ENCODE measurements around the gene SUPT6H.

Gene SUPT6H

DNA sequence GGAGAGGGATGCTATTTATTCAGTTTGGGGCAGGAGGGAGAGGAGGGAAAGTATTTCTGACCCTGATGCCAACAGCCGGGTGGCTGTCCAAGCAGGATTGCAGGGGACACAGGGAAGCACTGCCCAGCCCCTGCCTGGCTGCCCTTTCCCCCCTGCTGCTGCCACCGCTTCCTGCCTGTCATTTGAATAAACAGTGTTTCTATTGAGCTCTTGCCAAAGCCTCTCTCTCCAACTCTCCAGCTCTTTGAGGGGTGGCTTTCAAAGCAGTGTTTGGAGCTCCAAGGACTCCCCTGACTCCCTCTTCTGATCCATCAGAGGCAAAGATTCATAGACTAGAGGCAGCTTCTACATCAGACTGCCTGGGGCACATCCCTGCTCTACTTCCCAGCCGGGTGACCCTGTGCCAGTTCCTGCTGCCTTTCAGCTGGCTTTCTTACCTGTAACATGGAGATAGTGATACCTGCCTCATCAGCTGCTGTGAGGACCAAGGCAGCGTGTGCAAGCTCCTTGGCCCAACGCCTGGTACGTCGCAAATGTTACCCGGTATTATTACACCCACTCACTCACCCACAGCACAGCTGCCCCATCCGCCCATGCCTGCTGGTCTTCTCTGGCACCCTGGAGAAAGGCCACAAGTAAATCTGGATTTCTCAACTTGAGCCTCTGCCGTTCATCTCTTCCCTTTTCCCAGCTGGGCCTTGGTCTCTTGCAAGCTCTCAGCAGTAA lies 40.2 kb downstream of the SUPT6H start:
- DNase-seq (ENCODE audit: low spot score), result no peak

DNA sequence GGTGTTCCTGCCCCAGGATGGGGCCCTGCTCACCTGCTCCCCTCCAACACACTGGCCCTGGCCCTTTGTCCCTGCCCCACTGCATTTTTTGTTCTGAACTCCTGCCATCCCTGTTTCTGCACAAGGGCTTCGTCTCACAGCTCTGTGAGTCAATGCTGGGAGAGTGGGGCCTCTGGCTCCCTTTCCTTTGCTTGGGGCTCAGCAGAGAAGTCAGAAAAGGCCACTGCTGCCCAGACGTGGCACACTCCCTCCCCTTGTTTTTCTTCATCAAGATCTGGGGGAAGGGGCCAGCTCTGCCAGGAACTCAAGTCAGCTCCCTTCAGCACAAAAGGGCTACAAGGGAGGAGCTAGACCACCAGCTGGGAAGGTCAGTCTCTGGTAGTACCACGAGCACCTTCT lies 40.7 kb downstream of the SUPT6H start:
- no peak for DNase-seq (ENCODE audit: low spot score)

DNA sequence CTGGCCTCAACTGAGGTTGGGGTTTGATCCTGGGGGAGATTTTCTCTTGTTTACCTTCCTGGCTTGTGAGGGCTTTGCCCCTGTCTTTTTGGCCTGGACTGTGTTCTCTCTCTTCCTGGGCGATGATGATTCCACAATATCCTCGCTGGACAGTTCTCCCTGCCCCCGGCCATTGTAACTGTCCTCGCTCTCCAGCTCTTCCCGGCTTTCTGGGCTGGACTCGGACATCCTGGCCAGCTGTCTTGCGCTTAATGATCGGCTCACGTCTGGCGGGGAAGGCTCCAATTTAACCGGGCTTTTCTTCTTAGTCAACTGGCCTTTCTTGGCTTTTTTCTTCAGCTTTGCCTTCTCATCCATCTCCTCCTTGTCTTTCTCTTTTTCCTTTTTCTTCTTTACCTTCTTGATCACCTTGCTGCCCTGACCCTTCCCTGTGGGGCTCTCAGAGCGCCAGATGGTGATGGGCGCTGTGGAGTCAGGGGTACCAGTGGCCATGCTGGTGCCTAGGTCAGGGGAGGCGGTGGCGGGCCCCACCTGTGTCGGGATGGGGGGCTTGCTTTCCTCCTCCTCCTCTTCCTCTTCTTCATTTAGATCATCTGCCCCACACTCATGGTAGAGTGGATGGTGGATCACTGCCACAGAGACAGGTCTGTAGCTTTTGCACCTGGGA lies 41.7 kb downstream of the SUPT6H start:
- no peak for DNase-seq (ENCODE audit: low spot score)

DNA sequence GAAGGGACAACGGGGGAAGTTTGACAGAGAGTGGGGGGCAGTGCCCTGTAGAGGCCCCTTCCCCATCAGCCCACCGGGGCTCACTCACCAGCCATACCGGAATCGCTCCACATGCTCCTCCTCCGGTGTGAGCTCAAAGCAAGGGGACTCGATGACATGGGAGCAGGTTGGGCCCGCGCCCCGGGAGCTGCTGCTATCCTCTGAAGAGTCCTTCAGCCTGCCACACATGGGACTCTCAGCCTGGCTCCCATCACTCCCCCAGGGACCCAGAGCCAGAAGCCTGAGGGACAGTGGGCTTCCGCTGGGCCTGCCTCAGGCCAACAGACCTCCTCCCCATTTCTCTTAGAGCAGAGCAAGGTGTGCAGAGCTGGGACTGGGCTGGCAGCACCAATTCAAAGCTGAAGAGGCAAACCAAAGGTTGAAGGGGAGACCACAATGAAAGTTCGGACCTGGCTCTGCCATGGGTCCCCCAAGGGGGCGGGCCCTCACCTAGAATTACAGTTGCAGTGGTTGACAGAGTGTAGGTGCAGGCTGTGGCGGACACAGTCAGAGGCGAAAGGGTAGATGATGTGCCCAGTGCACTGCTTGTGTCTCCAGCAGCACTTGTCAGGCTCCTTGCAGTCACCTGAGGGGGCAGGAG lies 42.3 kb downstream of the SUPT6H start:
- DNase-seq (ENCODE audit: low spot score), result no peak

DNA sequence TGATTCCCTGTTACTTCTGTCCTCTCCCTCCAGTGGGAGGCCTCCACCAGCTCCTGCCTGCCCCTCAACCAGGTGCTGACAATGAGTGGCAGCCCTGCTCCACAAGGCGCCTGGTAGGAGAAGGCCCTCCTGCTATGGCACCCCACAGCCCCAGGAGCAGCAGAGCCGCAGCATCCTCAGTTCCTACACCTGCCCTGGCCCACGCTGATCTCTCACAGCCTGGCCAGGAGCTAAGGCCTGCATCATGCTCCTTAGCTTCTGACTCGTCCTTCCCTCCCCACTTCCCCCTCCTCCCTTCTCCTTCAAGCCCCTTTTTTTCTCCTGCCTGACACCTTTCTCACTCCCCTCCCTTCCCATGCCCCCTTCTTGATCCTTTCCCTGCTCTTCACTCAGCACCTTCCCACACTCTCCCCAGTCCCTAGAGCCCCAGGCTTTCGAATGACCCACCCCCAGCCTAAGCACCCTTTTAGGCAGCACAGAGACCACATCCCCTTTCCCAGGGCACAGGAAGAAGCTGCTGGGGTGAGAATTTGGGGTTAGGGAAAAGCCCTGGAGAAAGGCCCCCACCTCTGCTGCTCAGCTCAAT lies 43.2 kb downstream of the SUPT6H start:
- no peak for DNase-seq (ENCODE audit: low spot score)

DNA sequence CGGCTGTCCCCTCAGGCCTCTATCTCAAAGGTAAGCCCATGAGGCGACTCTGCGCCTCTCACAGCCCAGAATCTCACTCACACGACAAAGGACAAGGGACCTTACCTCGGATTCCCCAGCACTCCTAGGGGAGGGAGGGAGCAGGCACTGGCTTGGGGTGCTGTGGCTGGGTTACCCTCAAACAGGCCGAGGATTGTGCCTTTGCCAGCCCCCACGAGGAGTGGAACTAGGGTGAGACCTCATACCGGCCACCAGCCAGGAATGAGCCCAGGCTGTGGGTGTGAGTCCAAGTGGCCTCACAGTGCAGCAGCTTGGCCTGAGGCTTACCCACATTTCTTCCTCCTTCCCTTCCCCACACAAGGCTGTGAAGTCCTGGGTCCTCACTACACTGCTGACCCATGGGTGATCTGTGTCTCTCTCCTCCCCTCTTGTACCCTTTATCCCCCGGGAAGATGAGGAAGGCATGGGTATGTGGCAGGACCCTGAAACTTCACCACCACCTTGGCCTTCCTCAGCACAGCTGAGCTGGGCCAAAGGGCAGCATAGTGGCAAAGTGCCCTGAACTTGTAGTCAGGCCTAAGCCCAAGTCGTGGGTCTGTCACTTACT lies 43.8 kb downstream of the SUPT6H start:
- DNase-seq (ENCODE audit: low spot score), result no peak

DNA sequence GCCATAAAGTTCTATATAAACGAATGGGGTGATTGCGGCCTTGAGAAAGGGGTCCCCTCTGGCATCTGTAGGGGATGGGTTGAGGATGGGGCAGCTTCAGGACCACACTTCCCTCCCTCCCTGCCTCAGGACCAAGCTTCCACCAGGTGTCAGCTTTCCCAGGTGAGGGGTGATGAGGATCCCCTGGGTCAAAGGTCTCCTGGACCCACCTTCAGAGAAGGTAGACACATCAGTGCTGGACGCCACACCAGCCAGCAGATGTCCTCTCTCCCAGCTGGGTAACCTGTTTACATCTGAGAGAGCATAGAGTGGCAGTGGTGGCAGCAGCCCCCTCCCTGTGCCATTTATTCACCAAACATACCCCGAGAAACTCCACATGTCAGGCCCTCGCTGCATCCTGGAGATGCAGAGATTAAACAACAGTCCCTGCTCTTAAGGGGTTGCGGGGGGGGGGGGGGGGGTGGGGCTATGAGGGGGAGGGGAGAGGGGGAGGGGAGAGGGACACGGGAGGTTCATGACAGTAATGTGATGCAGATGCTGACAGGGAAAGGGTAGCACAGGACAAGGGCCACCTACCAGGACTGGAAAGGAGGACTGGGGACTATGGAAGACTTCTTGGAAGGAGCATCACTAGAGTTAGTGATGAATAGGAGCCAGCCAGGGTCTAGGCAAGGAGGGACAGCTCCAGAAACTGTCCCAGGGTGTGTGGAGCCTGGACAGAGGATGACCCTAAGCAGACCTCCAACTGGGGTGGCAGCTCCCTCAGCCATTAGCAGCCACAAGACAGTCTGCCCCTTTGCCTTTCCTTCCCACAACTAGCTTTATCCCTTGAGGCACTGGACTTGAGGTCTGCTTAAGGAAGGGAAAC lies 44.7 kb downstream of the SUPT6H start:
- DNase-seq (ENCODE audit: low spot score), result no peak

DNA sequence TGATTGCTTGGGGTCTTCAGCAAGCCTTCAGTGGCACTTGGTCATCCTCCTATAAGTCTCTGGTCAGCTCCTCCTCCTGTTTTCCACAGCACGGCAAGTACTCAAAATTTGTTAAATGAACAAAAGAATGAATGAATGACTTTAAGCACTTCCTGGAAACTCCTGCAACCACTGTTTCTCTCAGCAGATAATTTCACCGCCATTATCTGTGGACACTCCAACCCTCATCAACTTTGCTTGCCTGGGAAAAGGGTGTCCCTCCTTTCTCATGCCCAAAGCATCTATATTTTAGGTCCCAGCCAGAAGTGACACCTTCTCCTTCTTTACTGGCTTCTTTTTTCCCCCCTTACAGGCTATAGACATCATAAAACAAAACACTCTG lies 45.3 kb downstream of the SUPT6H start:
- DNase-seq (ENCODE audit: low spot score), result no peak

DNA sequence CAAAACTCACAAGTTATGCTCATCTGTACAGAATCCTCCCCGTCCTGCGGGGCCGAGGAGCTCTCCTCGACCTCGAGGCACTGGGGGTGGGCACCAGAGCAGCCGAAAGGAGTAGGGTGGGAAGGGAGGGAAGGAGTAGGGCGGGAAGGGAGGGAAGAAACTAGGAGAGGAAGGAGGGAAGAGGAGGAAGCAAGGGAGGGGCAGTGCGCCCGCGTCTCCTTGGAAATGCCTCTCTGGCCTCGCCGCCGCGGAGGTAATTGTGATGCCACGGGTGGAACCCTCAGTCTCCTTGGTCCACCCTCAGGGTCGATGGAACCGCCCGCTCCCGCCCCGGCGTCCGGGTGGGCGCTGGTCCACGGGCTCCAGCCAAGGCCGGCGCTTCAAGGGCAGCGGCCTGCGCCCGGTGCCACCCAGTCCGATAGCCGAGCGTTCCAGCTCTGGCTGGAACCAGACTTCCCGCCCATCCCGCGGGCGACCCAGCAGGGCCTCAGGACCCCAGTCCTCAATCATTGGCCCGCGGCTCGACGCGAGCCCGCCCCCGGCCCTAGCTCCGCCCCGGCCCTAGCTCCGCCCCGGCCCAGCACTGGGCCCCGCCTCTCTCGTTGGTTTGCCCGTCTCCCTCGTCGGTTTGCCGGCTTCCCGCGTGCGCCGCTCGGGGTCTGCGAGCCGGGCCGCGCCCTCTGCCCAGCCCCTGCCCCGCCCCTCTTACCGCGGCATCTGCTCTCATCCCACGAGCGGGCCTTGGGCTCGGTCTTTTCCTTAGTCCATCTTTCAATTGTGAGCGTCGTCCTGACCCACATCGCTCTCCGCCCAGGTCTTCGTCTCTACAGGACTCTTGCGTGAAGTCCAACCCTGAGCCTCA lies 49.1 kb downstream of the SUPT6H start:
- peak; percentile 89 for DNase-seq (ENCODE audit: low spot score)

DNA sequence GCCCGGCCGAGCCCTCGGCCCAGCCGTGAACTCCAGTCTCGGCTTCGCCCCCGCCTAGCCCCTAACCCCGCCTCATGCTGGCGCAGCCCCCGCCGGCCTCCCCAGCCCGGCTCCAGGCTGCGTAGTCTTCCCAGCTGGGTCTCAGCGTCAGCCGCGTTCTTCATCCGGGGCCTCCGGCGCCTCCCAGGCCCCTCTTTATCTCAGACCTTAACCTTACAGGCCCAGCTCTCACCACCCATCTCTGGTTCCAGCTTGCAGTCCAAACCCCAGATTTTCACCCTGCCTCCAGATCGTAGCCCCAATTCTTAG lies 49.7 kb downstream of the SUPT6H start, which contains the start of gene PROCA1:
TSS of gene PROCA1 (minus strand) at position 166 of the 309 bp plus-strand sequence. CDS start 228 bp downstream, outside the sequence.
- DNase-seq (ENCODE audit: low spot score), result no peak

DNA sequence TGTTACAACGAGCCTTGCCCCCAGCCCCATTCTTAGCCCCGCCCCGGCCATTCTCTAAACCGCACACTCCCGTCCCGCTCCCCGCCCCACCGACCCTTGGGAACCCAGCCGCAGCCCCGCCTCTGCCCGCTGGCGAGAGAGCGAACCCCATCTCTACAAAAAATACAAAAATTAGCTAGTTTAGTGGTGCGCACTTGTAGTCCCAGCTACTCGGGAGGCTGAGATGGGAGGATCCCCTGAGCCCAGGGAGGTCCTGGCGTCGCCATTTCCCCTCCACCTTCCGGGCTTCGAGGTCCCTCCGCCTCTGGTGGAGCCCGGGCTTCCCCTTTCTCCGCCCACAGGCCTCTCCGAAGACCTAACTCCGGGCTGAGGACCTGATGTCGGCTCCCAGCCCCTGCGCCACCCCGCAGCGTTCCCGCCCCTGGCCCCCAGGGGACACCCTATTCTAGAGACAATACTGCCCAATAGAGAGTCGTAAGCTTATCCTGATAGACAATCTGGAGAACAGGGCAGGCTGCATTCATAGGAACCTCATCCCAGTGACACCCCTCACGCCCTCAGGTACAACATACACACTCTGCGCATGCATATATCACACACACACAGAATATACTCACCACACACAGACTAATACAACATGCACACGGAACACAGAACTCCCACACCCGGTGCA lies 50.2 kb downstream of the SUPT6H start:
- no peak for DNase-seq (ENCODE audit: low spot score)

DNA sequence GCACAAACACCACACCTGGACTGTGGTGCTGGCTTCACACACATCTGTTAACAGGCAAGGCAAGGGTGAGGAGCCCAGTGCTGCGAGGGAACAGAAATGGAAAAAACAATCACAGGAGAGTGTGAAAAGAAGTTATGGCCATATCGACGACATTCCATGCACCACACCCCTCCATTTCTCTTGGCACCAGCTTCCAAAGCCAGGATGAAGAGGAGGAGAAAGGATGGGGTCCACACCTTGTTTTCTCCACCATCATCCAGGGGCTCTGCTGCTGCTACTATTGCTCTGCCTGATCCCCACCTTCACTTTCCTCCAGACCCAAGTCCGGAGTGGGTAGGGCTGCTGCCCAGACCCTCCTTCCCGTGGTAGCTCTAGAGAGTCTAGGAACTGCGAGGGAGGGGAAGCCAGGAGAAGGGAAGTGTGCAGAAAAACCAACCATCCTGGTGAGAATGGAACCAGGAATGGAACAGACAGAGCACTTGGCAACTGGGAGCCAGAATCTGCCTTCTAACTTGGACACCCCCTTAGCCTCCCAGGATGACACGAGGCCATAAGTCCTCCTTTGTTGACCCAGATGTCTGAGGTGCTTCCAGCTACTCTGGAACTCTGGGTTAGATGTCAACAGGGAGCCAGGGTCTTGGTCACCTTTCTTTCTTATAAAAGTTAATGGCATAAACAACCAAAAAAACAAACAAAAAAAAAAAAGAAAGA lies 50.9 kb downstream of the SUPT6H start:
- DNase-seq (ENCODE audit: low spot score), result no peak

DNA sequence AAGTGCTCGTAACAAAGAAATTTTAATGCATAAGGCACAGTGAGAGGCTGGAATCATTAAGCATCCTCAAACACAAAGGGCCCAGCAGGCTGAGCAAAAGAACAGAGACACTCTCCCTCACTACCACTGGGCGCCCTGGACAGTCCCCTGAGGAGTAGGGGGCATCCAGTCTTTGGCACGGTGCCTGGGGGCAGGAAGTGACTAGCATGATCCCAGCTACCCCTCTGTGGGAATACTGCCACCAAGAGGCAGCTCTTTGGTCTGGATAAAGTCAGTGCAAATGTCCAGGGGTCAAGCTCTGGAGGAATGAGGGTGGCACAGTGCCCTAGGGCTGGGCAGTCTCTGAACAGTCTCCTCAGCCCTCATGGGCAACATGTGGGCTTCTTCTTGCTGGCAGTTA lies 52.3 kb downstream of the SUPT6H start:
- no peak for DNase-seq (ENCODE audit: low spot score)

DNA sequence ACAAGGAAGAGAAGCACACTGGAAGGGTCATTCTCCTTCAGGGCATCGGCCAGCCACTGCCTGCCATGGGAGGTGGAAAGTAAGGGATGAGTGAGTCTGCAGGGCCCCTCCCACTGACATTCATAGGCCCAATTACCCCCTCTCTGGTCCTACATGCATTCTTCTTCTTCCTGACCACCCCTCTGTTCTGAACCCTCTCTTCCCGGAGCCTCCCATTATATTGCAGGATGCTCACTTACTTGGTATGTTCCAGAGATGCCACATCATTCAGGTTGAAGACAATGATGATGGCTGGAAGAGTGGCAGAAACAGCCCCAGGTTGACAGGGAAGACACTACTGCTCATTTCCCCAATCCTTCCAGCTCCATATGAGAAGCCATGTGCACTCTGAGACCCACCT lies 53.2 kb downstream of the SUPT6H start:
- no peak for DNase-seq (ENCODE audit: low spot score)

DNA sequence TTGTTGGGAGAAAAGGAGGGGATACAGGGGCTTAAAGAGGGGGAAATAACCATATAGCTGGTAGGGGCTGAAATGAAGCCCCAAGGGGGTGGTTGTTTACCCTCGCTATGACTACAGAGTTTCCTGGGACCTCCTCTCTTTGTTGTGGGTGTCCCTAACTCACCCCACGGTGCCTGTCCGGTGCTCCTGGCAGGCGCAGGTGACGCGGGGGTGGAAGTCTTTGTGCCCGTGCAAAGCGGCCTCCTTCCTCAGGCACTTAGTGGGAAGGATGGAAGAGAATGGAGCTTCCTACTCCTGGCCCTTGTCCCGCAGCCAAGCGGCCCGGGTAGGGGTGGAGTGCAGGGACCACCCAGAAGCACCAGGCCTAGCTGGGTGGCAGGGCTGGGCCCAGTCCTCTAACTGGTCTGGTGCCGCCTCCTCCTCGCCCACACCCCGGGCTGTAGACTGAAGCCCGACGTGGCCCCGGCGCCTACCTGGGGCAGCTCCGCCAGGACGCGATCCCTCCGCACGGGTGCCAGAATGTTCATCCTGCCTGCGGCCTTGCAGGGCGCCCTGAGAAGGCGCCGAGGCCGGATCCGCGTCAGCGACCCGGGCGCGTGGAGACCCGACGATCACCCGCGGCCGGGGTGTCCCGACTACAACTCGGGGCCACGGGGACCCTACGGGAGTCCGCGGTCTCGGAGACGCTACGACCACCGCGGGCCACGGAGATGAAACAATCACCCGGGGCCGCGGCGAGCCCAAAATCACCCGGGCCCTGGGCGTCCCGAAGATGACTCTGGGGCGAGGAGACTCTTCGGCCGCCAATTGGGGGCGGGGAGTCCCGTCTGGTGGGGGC lies 55.0 kb downstream of the SUPT6H start:
- no peak for DNase-seq (ENCODE audit: low spot score)

DNA sequence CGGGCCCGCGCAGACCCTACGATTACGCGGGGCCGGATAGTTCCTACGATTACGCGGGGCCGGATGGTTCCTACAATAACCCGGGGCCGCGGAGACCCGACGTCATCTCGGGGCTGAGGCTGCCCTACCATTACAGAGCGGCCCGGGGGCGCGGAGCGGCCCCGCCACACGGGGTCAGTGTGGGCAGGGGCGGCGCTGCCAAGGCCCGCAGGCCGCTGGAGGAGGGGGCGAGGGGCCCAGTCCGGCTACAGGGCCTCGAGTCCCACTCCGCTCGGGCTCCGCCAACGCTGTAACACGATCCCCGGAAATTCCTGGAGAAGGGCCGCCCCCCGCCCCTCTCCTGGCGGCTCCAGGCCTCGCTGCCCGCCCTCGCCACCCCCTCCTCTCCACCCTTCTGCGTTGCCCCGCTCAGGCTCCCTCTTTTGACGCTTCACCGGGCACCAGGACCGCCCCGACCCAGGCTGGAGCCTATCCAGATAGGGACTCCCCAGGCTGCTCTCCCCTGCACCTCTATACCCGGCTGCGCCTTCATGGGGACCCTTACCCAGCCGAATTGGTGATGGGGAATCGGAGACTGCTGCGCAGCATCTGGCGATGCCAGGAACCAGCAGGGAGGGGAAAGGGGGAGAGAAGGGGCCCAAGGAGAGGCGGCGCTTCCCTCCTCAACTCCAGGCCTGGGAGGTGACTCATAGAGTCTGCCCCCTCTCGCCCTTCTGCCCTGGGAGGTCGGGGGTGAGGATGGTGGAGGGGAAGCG lies 55.8 kb downstream of the SUPT6H start, which contains the start of gene RAB34:
TSS of gene RAB34 (minus strand) at position 291 of the 755 bp plus-strand sequence. CDS start 602 bp downstream, outside the sequence.
- DNase-seq (ENCODE audit: low spot score), result no peak

DNA sequence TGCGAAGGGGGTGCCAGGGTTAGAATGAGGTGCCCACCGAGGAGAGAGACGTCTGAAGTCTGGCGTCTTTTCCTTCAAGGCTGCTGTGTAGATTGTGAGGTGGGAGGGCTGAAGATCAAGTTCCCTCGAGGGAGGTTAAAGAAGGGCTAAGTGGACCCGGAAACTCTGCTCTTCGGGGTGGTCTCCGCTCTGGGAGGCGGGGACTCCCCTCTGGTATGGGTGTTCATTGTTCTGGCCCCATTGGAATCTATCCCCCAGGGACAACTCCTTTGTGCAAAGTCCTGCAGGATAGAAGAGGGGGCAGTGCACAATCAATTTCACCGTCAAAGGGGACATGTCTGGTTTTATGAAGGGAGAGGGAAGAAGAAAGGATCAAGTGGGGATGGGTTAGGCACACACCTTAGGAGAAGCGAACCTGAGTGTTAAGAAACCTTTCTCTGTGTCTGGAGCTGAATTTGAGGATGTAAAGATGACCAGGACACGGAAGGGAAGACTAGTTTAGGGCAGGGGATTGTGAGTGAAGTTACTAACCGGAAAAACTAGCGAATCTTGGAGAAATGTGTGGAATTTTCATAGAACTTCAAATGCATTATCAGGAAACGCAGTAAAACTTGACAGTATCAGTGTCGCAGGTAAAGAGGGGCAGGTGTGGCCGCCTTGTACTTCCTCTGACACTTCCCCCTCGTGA lies 56.5 kb downstream of the SUPT6H start:
- no peak for DNase-seq (ENCODE audit: low spot score)
